ENCODE measurements around the gene ASB4. TPM values are rescaled to one million over a fixed set of nuclear protein-coding genes. Genes with fewer than 3 reads are reported as not detected.

ASB4 gene
- total RNA-seq: not detected in 2 replicates

GRCh38 chr7:95485391-95486123 lies at the start of gene ASB4:
ASB4 (plus strand) TSS chr7:95485943; CDS start chr7:95485972, 29 bp downstream.

Other genes starting within 250 kb of the ASB4 start
- not detected in 2 replicates for gene PON1, start 161.4 kb upstream of the ASB4 start, total RNA-seq
- not detected in 2 replicates for gene PON3, start 89.6 kb upstream of the ASB4 start, total RNA-seq
- gene PON2, start 50.9 kb upstream of the ASB4 start, total RNA-seq: 107 and 120 TPM in 2 replicates
- under 0.01 TPM in 1 of 2 replicates, not detected in the other for gene PDK4, start 110.6 kb downstream of the ASB4 start, total RNA-seq